Measurements from ENCODE around the gene RAB10.

The RAB10 gene

GRCh38 chr2:26002632-26003310 lies 31.1 kb upstream of the RAB10 start:
- no peaks in the 10 kb centered on the region for H3K9me3 ChIP-seq (ENCODE audit: insufficient read depth, low read length, severe bottlenecking)
- H3K9ac ChIP-seq (ENCODE audit: low read depth, low read length) = no peak overlapping the region
- H2AFZ ChIP-seq (ENCODE audit: low read depth, low read length) = no peak overlapping the region
- H3K27me3 ChIP-seq (ENCODE audit: insufficient read depth, low read length, poor library complexity) = no peaks in the 10 kb centered on the region
- no peaks in the 10 kb centered on the region for H3K79me2 ChIP-seq (ENCODE audit: insufficient read depth, low read length)
- no peak overlapping the region for H3K4me3 ChIP-seq (ENCODE audit: low read depth in 1 of 2, low read length in 2 of 2)
- H3K4me2 ChIP-seq (ENCODE audit: insufficient read depth, low read length) = no peak overlapping the region
- no peaks in the 10 kb centered on the region for H3K36me3 ChIP-seq (ENCODE audit: insufficient read depth, low read length)
- DNase-seq (no peak), ATAC-seq (ENCODE audit: insufficient read depth, low read depth) (no peak)
- no peaks in the 10 kb centered on the region for H3K4me1 ChIP-seq (ENCODE audit: insufficient read depth, low read length)
- no peaks in the 10 kb centered on the region for H4K20me1 ChIP-seq (ENCODE audit: insufficient read depth, low read length)
- H3K27ac ChIP-seq (ENCODE audit: low read length) = no peak overlapping the region
- TF ChIP-seq CTCF (IDR thresholded peaks at IDR 0.05; ENCODE audit: borderline replicate concordance, extremely low read depth, low read length, poor library complexity, severe bottlenecking) (no peak), EZH2 (IDR thresholded peaks at IDR 0.05; ENCODE audit: borderline replicate concordance, low read depth, low read length, severe bottlenecking) (no peak)

GRCh38 chr2:26008095-26008494 lies 25.8 kb upstream of the RAB10 start:
- Histone ChIP-seq H2AFZ (ENCODE audit: low read depth, low read length) (no peak overlapping the region), H3K4me3 (ENCODE audit: low read depth in 1 of 2, low read length in 2 of 2) (no peak overlapping the region), H3K9ac (ENCODE audit: low read depth, low read length) (no peak overlapping the region), H3K27me3 (ENCODE audit: insufficient read depth, low read length, poor library complexity) (no peaks in the 10 kb centered on the region), H3K79me2 (ENCODE audit: insufficient read depth, low read length) (no peaks in the 10 kb centered on the region), H3K27ac (ENCODE audit: low read length) (no peak overlapping the region), H3K4me1 (ENCODE audit: insufficient read depth, low read length) (no peaks in the 10 kb centered on the region), H3K9me3 (ENCODE audit: insufficient read depth, low read length, severe bottlenecking) (peaks cover 3% of the 10 kb centered on the region), H3K36me3 (ENCODE audit: insufficient read depth, low read length) (no peaks in the 10 kb centered on the region), H4K20me1 (ENCODE audit: insufficient read depth, low read length) (no peaks in the 10 kb centered on the region), H3K4me2 (ENCODE audit: insufficient read depth, low read length) (no peak overlapping the region)
- DNase-seq = no peak
- no peak for ATAC-seq (ENCODE audit: insufficient read depth, low read depth)
- no peak for TF ChIP-seq EZH2 (IDR thresholded peaks at IDR 0.05; ENCODE audit: borderline replicate concordance, low read depth, low read length, severe bottlenecking)
- no peak for TF ChIP-seq CTCF (IDR thresholded peaks at IDR 0.05; ENCODE audit: borderline replicate concordance, extremely low read depth, low read length, poor library complexity, severe bottlenecking)

GRCh38 chr2:26008851-26009566 lies 24.9 kb upstream of the RAB10 start:
- H3K27ac ChIP-seq (ENCODE audit: low read length) = no peak overlapping the region
- DNase-seq = no peak
- no peak overlapping the region for H3K9ac ChIP-seq (ENCODE audit: low read depth, low read length)
- TF ChIP-seq CTCF (IDR thresholded peaks at IDR 0.05; ENCODE audit: borderline replicate concordance, extremely low read depth, low read length, poor library complexity, severe bottlenecking) (no peak), EZH2 (IDR thresholded peaks at IDR 0.05; ENCODE audit: borderline replicate concordance, low read depth, low read length, severe bottlenecking) (no peak)
- peaks cover 3% of the 10 kb centered on the region for H3K9me3 ChIP-seq (ENCODE audit: insufficient read depth, low read length, severe bottlenecking)
- no peaks in the 10 kb centered on the region for H4K20me1 ChIP-seq (ENCODE audit: insufficient read depth, low read length)
- no peak overlapping the region for H2AFZ ChIP-seq (ENCODE audit: low read depth, low read length)
- no peaks in the 10 kb centered on the region for H3K36me3 ChIP-seq (ENCODE audit: insufficient read depth, low read length)
- H3K4me2 ChIP-seq (ENCODE audit: insufficient read depth, low read length) = no peak overlapping the region
- H3K79me2 ChIP-seq (ENCODE audit: insufficient read depth, low read length) = no peaks in the 10 kb centered on the region
- ATAC-seq (ENCODE audit: insufficient read depth, low read depth) = peak; percentile 37; the same call in 1 of the 3 replicates
- H3K4me3 ChIP-seq (ENCODE audit: low read depth in 1 of 2, low read length in 2 of 2) = no peak overlapping the region
- H3K4me1 ChIP-seq (ENCODE audit: insufficient read depth, low read length) = no peaks in the 10 kb centered on the region
- H3K27me3 ChIP-seq (ENCODE audit: insufficient read depth, low read length, poor library complexity) = no peaks in the 10 kb centered on the region

Measured in DND-41 (cell line).